Measurements from ENCODE around the gene UGT1A9.
"Not testable (repeated sequence)": the region's sequence is repeated elsewhere in the genome, so short reads cannot be mapped to it uniquely, and the experiment has no call there.

Gene UGT1A9

GRCh38 chr2:233751212-233752009 is 79.7 kb downstream of the UGT1A9 start:
- peaks cover 15% of the 10 kb centered on the region for H3K9me3 ChIP-seq (ENCODE audit: control insufficient read depth, low read depth, low read length)
- not testable (repeated sequence) for H3K9ac ChIP-seq (ENCODE audit: low read length); H3K4me3 ChIP-seq (ENCODE audit: low read length); H3K27ac ChIP-seq (ENCODE audit: low read length); H3K4me1 ChIP-seq (ENCODE audit: control insufficient read depth, low read depth, low read length); H3K27me3 ChIP-seq (ENCODE audit: control insufficient read depth, insufficient read depth, low read length); H3K36me3 ChIP-seq (ENCODE audit: control insufficient read depth, low read depth, low read length)

GRCh38 chr2:233754872-233755611 is 83.3 kb downstream of the UGT1A9 start:
- Histone ChIP-seq H3K9me3 (ENCODE audit: control insufficient read depth, low read depth, low read length) (peaks cover 10% of the 10 kb centered on the region), H3K9ac (ENCODE audit: low read length) (no peak overlapping the region), H3K27ac (ENCODE audit: low read length) (no peak overlapping the region), H3K27me3 (ENCODE audit: control insufficient read depth, insufficient read depth, low read length) (no peaks in the 10 kb centered on the region), H3K36me3 (ENCODE audit: control insufficient read depth, low read depth, low read length) (no peaks in the 10 kb centered on the region), H3K4me3 (ENCODE audit: low read length) (no peak overlapping the region), H3K4me1 (ENCODE audit: control insufficient read depth, low read depth, low read length) (no peaks in the 10 kb centered on the region)

GRCh38 chr2:233756429-233757081 is 84.9 kb downstream of the UGT1A9 start:
- no peak overlapping the region for H3K4me3 ChIP-seq (ENCODE audit: low read length)
- no peak overlapping the region for H3K9ac ChIP-seq (ENCODE audit: low read length)
- H3K27me3 ChIP-seq (ENCODE audit: control insufficient read depth, insufficient read depth, low read length), result no peaks in the 10 kb centered on the region
- H3K4me1 ChIP-seq (ENCODE audit: control insufficient read depth, low read depth, low read length), result no peaks in the 10 kb centered on the region
- no peaks in the 10 kb centered on the region for H3K36me3 ChIP-seq (ENCODE audit: control insufficient read depth, low read depth, low read length)
- peaks cover 7% of the 10 kb centered on the region for H3K9me3 ChIP-seq (ENCODE audit: control insufficient read depth, low read depth, low read length)
- no peak overlapping the region for H3K27ac ChIP-seq (ENCODE audit: low read length)

- no peaks in the 10 kb centered on the region for H3K27me3 ChIP-seq (ENCODE audit: control insufficient read depth, insufficient read depth, low read length)
- no peak overlapping the region for H3K27ac ChIP-seq (ENCODE audit: low read length)
- no peaks in the 10 kb centered on the region for H3K4me1 ChIP-seq (ENCODE audit: control insufficient read depth, low read depth, low read length)
- no peak overlapping the region for H3K9ac ChIP-seq (ENCODE audit: low read length)
- H3K4me3 ChIP-seq (ENCODE audit: low read length), result no peak overlapping the region
- no peaks in the 10 kb centered on the region for H3K9me3 ChIP-seq (ENCODE audit: control insufficient read depth, low read depth, low read length)
- H3K36me3 ChIP-seq (ENCODE audit: control insufficient read depth, low read depth, low read length), result no peaks in the 10 kb centered on the region
Measured at GRCh38 chr2:233758141-233758540, 86.4 kb downstream of the UGT1A9 start.

GRCh38 chr2:233758849-233759248 is 87.2 kb downstream of the UGT1A9 start:
- Histone ChIP-seq H3K36me3 (ENCODE audit: control insufficient read depth, low read depth, low read length) (no peaks in the 10 kb centered on the region), H3K27ac (ENCODE audit: low read length) (no peak overlapping the region), H3K4me1 (ENCODE audit: control insufficient read depth, low read depth, low read length) (no peaks in the 10 kb centered on the region), H3K27me3 (ENCODE audit: control insufficient read depth, insufficient read depth, low read length) (no peaks in the 10 kb centered on the region), H3K9me3 (ENCODE audit: control insufficient read depth, low read depth, low read length) (no peaks in the 10 kb centered on the region), H3K9ac (ENCODE audit: low read length) (no peak overlapping the region), H3K4me3 (ENCODE audit: low read length) (no peak overlapping the region)

- no peaks in the 10 kb centered on the region for H3K36me3 ChIP-seq (ENCODE audit: control insufficient read depth, low read depth, low read length)
- no peaks in the 10 kb centered on the region for H3K27me3 ChIP-seq (ENCODE audit: control insufficient read depth, insufficient read depth, low read length)
- H3K27ac ChIP-seq (ENCODE audit: low read length), result no peak within 1 kb of the TSS
- no peak within 1 kb of the TSS for H3K9ac ChIP-seq (ENCODE audit: low read length)
- H3K4me3 ChIP-seq (ENCODE audit: low read length), result no peak within 1 kb of the TSS
- H3K9me3 ChIP-seq (ENCODE audit: control insufficient read depth, low read depth, low read length), result no peaks in the 10 kb centered on the region
- no peaks in the 10 kb centered on the region for H3K4me1 ChIP-seq (ENCODE audit: control insufficient read depth, low read depth, low read length)
Measured at GRCh38 chr2:233760043-233760442, 88.3 kb downstream of the UGT1A9 start, which contains the start of gene UGT1A1. TSS of gene UGT1A1 (plus strand) at chr2:233760270. CDS start at chr2:233760288, 18 bp downstream.

GRCh38 chr2:233761040-233761769 is 89.5 kb downstream of the UGT1A9 start:
- H3K4me1 ChIP-seq (ENCODE audit: control insufficient read depth, low read depth, low read length), result no peaks in the 10 kb centered on the region
- no peak overlapping the region for H3K27ac ChIP-seq (ENCODE audit: low read length)
- no peaks in the 10 kb centered on the region for H3K36me3 ChIP-seq (ENCODE audit: control insufficient read depth, low read depth, low read length)
- no peaks in the 10 kb centered on the region for H3K9me3 ChIP-seq (ENCODE audit: control insufficient read depth, low read depth, low read length)
- no peaks in the 10 kb centered on the region for H3K27me3 ChIP-seq (ENCODE audit: control insufficient read depth, insufficient read depth, low read length)
- H3K9ac ChIP-seq (ENCODE audit: low read length), result no peak overlapping the region
- H3K4me3 ChIP-seq (ENCODE audit: low read length), result no peak overlapping the region

- Histone ChIP-seq H3K9ac (ENCODE audit: low read length) (no peak overlapping the region), H3K9me3 (ENCODE audit: control insufficient read depth, low read depth, low read length) (no peaks in the 10 kb centered on the region), H3K27me3 (ENCODE audit: control insufficient read depth, insufficient read depth, low read length) (no peaks in the 10 kb centered on the region), H3K4me1 (ENCODE audit: control insufficient read depth, low read depth, low read length) (peaks cover 9% of the 10 kb centered on the region), H3K4me3 (ENCODE audit: low read length) (no peak overlapping the region), H3K27ac (ENCODE audit: low read length) (no peak overlapping the region), H3K36me3 (ENCODE audit: control insufficient read depth, low read depth, low read length) (no peaks in the 10 kb centered on the region)
Measured at GRCh38 chr2:233764264-233764663, 92.6 kb downstream of the UGT1A9 start.

GRCh38 chr2:233764761-233765160 is 93.1 kb downstream of the UGT1A9 start:
- H3K27me3 ChIP-seq (ENCODE audit: control insufficient read depth, insufficient read depth, low read length), result no peaks in the 10 kb centered on the region
- no peak overlapping the region for H3K27ac ChIP-seq (ENCODE audit: low read length)
- no peak overlapping the region for H3K9ac ChIP-seq (ENCODE audit: low read length)
- peaks cover 9% of the 10 kb centered on the region for H3K4me1 ChIP-seq (ENCODE audit: control insufficient read depth, low read depth, low read length)
- no peaks in the 10 kb centered on the region for H3K36me3 ChIP-seq (ENCODE audit: control insufficient read depth, low read depth, low read length)
- H3K9me3 ChIP-seq (ENCODE audit: control insufficient read depth, low read depth, low read length), result no peaks in the 10 kb centered on the region
- H3K4me3 ChIP-seq (ENCODE audit: low read length), result no peak overlapping the region

GRCh38 chr2:233766416-233766815 is 94.7 kb downstream of the UGT1A9 start:
- no peak overlapping the region for H3K27ac ChIP-seq (ENCODE audit: low read length)
- H3K4me3 ChIP-seq (ENCODE audit: low read length), result no peak overlapping the region
- H3K9me3 ChIP-seq (ENCODE audit: control insufficient read depth, low read depth, low read length), result no peaks in the 10 kb centered on the region
- no peak overlapping the region for H3K9ac ChIP-seq (ENCODE audit: low read length)
- peaks cover 9% of the 10 kb centered on the region for H3K4me1 ChIP-seq (ENCODE audit: control insufficient read depth, low read depth, low read length)
- no peaks in the 10 kb centered on the region for H3K36me3 ChIP-seq (ENCODE audit: control insufficient read depth, low read depth, low read length)
- no peaks in the 10 kb centered on the region for H3K27me3 ChIP-seq (ENCODE audit: control insufficient read depth, insufficient read depth, low read length)

GRCh38 chr2:233768076-233768475 is 96.4 kb downstream of the UGT1A9 start:
- Histone ChIP-seq H3K4me1 (ENCODE audit: control insufficient read depth, low read depth, low read length) (peaks cover 9% of the 10 kb centered on the region), H3K9me3 (ENCODE audit: control insufficient read depth, low read depth, low read length) (no peaks in the 10 kb centered on the region), H3K27ac (ENCODE audit: low read length) (peak overlapping the region; percentile 3), H3K27me3 (ENCODE audit: control insufficient read depth, insufficient read depth, low read length) (no peaks in the 10 kb centered on the region), H3K36me3 (ENCODE audit: control insufficient read depth, low read depth, low read length) (no peaks in the 10 kb centered on the region), H3K9ac (ENCODE audit: low read length) (no peak overlapping the region), H3K4me3 (ENCODE audit: low read length) (no peak overlapping the region)

All from iPS-18a (cell line).